ENCODE results near the gene ZNF564.
A peak's percentile ranks its signal among the peaks of the same experiment; 100 is the strongest.

The ZNF564 gene

GRCh38 chr19:12564016-12564664 lies 12.9 kb upstream of the ZNF564 start:
- Histone ChIP-seq H3K4me3 (ENCODE audit: low read length in 2 of 2) (peak overlapping the region in 1 of 2 donors; percentile 54), H3K9ac (ENCODE audit: low read length in 2 of 2) (peak overlapping the region in 1 of 2 donors; percentile 29), H3K9me3 (ENCODE audit: control insufficient read depth in 2 of 2, low read length in 2 of 2) (no peaks in the 10 kb centered on the region), H3K27me3 (ENCODE audit: control insufficient read depth in 1 of 2, insufficient read depth in 2 of 2, low read length in 2 of 2) (no peaks in the 10 kb centered on the region), H3K4me1 (ENCODE audit: control insufficient read depth, insufficient read depth, low read length) (peaks cover 4% of the 10 kb centered on the region), H3K27ac (ENCODE audit: low read length) (no peak overlapping the region), H3K36me3 (ENCODE audit: control insufficient read depth in 2 of 2, insufficient read depth in 2 of 2, low read length in 2 of 2) (no peaks in the 10 kb centered on the region)

- Histone ChIP-seq H3K9me3 (ENCODE audit: control insufficient read depth in 2 of 2, low read length in 2 of 2) (no peaks in the 10 kb centered on the region), H3K4me1 (ENCODE audit: control insufficient read depth, insufficient read depth, low read length) (peaks cover 7% of the 10 kb centered on the region), H3K36me3 (ENCODE audit: control insufficient read depth in 2 of 2, insufficient read depth in 2 of 2, low read length in 2 of 2) (no peaks in the 10 kb centered on the region), H3K27ac (ENCODE audit: low read length) (no peak overlapping the region), H3K9ac (ENCODE audit: low read length in 2 of 2) (no peak overlapping the region), H3K27me3 (ENCODE audit: control insufficient read depth in 1 of 2, insufficient read depth in 2 of 2, low read length in 2 of 2) (no peaks in the 10 kb centered on the region), H3K4me3 (ENCODE audit: low read length in 2 of 2) (no peak overlapping the region)
Measured at GRCh38 chr19:12555456-12555930, 4.2 kb upstream of the ZNF564 start.

DNA sequence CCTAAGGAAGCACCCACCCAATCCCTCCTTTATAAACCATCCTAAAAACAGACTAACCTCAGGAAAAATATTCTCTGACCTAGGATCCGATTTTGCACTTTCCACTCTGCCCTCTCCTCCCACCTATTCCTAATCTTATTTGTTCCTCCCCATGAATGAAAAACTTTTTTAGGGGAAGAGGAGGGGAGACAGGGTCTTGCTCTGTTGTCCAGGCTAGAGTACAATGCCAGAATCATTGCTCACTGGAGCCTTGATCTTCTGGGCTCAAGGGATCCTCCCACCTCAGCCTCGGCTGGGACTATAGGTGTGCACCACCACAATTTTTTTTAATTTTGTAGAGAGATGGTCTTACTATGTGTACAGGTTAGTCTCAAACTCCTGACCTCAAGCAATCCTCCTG lies 4.4 kb downstream of the ZNF564 start:
- Histone ChIP-seq H3K9ac (ENCODE audit: low read length in 2 of 2) (no peak overlapping the region), H3K4me3 (ENCODE audit: low read length in 2 of 2) (no peak overlapping the region), H3K9me3 (ENCODE audit: control insufficient read depth in 2 of 2, low read length in 2 of 2) (no peaks in the 10 kb centered on the region), H3K36me3 (ENCODE audit: control insufficient read depth in 2 of 2, insufficient read depth in 2 of 2, low read length in 2 of 2) (peaks cover 0 to 4% of the 10 kb centered on the region in 2 donors), H3K27ac (ENCODE audit: low read length) (no peak overlapping the region), H3K27me3 (ENCODE audit: control insufficient read depth in 1 of 2, insufficient read depth in 2 of 2, low read length in 2 of 2) (no peaks in the 10 kb centered on the region), H3K4me1 (ENCODE audit: control insufficient read depth, insufficient read depth, low read length) (peaks cover 16% of the 10 kb centered on the region)

DNA sequence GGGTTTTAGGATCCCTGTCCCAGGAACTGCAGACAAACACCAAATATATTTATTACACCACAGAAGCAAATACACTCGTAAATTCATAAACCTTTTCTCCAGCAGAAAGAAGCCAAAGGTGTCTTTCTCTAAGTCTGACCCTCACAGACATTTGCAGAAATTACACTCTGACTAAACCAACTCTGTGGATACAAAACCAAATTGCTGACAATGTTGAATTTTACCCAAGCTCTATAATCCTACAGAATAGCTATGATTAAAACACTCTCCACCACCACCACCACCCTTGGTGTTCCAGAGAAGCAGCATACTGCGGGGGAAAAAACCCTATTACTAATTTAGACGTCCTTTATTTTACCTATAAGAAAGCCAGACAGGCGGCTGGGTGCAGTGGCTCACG lies 5.2 kb downstream of the ZNF564 start:
- Histone ChIP-seq H3K4me3 (ENCODE audit: low read length in 2 of 2) (no peak overlapping the region), H3K9ac (ENCODE audit: low read length in 2 of 2) (no peak overlapping the region), H3K27ac (ENCODE audit: low read length) (no peak overlapping the region), H3K27me3 (ENCODE audit: control insufficient read depth in 1 of 2, insufficient read depth in 2 of 2, low read length in 2 of 2) (no peaks in the 10 kb centered on the region), H3K4me1 (ENCODE audit: control insufficient read depth, insufficient read depth, low read length) (peaks cover 16% of the 10 kb centered on the region), H3K9me3 (ENCODE audit: control insufficient read depth in 2 of 2, low read length in 2 of 2) (no peaks in the 10 kb centered on the region), H3K36me3 (ENCODE audit: control insufficient read depth in 2 of 2, insufficient read depth in 2 of 2, low read length in 2 of 2) (peaks cover 2 to 4% of the 10 kb centered on the region in 2 donors)

DNA sequence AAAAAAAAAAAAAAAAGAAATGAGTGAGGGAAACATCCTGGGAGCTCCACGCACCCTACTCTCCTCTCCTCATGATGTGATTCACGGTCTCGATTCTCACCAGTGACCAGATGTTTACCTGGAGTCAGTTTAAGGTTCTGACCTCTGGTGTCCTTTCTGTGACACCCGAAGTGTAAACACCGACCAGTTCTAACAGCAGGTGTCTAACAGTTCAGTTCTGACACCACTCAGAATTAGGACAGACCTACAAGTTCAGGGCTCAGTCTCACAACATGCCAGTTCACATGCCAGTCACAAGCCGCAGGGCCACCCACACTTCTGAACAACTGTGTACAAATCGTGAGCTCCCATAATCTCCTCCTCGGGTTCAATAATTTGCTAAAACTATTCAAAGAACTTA lies 6.0 kb downstream of the ZNF564 start:
- Histone ChIP-seq H3K9ac (ENCODE audit: low read length in 2 of 2) (no peak overlapping the region), H3K27ac (ENCODE audit: low read length) (no peak overlapping the region), H3K4me3 (ENCODE audit: low read length in 2 of 2) (no peak overlapping the region), H3K4me1 (ENCODE audit: control insufficient read depth, insufficient read depth, low read length) (peaks cover 16% of the 10 kb centered on the region), H3K36me3 (ENCODE audit: control insufficient read depth in 2 of 2, insufficient read depth in 2 of 2, low read length in 2 of 2) (peaks cover 3 to 4% of the 10 kb centered on the region in 2 donors), H3K9me3 (ENCODE audit: control insufficient read depth in 2 of 2, low read length in 2 of 2) (no peaks in the 10 kb centered on the region), H3K27me3 (ENCODE audit: control insufficient read depth in 1 of 2, insufficient read depth in 2 of 2, low read length in 2 of 2) (no peaks in the 10 kb centered on the region)

DNA sequence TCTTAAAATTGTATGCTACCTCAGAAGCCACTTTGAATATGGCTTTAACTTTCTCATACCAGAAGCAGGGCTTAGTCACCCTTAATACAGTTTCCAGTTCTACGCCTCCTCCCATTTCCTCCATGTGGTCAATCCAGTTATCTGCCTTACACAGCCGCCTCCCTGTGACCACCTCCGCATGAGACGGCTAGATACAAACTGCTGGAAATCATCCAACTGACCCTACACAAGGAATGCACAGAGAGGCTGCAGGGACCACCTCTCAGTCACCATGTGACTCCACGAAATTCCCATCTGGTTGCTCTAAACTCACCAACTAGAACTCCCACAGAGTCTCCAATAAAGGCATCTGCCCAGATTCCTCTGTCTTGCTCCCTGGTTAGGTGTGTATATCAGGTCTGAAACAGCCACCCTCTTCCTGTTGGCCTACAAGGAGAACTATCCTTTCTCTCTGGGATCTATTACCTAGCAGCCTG lies 6.8 kb downstream of the ZNF564 start:
- Histone ChIP-seq H3K4me1 (ENCODE audit: control insufficient read depth, insufficient read depth, low read length) (peaks cover 8% of the 10 kb centered on the region), H3K27ac (ENCODE audit: low read length) (no peak overlapping the region), H3K9ac (ENCODE audit: low read length in 2 of 2) (no peak overlapping the region), H3K9me3 (ENCODE audit: control insufficient read depth in 2 of 2, low read length in 2 of 2) (no peaks in the 10 kb centered on the region), H3K27me3 (ENCODE audit: control insufficient read depth in 1 of 2, insufficient read depth in 2 of 2, low read length in 2 of 2) (no peaks in the 10 kb centered on the region), H3K4me3 (ENCODE audit: low read length in 2 of 2) (no peak overlapping the region), H3K36me3 (ENCODE audit: control insufficient read depth in 2 of 2, insufficient read depth in 2 of 2, low read length in 2 of 2) (peaks cover 4 to 5% of the 10 kb centered on the region in 2 donors)

DNA sequence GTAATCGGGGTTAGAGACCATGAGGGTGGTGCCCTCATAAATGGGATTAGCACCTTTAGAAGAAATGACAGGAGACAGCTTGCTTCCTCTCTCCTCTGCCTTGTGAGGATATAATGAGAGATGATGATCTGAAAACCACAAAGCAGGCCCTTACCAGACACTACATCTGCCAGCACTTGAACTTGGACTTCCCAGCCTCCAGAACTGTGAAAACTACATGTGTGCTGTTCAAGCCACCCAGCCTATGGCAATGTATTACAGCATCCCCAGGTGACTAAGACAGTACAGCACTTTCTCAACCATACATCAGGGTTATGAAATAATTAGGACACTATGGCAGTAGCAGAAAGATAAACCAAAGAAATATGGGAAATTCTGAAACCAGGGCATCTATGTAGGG lies 7.4 kb downstream of the ZNF564 start:
- H3K9me3 ChIP-seq (ENCODE audit: control insufficient read depth in 2 of 2, low read length in 2 of 2) = no peaks in the 10 kb centered on the region
- H3K9ac ChIP-seq (ENCODE audit: low read length in 2 of 2) = no peak overlapping the region
- peaks cover 4 to 5% of the 10 kb centered on the region in 2 donors for H3K36me3 ChIP-seq (ENCODE audit: control insufficient read depth in 2 of 2, insufficient read depth in 2 of 2, low read length in 2 of 2)
- peaks cover 4% of the 10 kb centered on the region for H3K4me1 ChIP-seq (ENCODE audit: control insufficient read depth, insufficient read depth, low read length)
- no peaks in the 10 kb centered on the region for H3K27me3 ChIP-seq (ENCODE audit: control insufficient read depth in 1 of 2, insufficient read depth in 2 of 2, low read length in 2 of 2)
- H3K27ac ChIP-seq (ENCODE audit: low read length) = no peak overlapping the region
- no peak overlapping the region for H3K4me3 ChIP-seq (ENCODE audit: low read length in 2 of 2)

- Histone ChIP-seq H3K4me1 (ENCODE audit: control insufficient read depth, insufficient read depth, low read length) (no peaks in the 10 kb centered on the region), H3K36me3 (ENCODE audit: control insufficient read depth in 2 of 2, insufficient read depth in 2 of 2, low read length in 2 of 2) (peaks cover 44 to 53% of the 10 kb centered on the region in 2 donors), H3K9ac (ENCODE audit: low read length in 2 of 2) (no peak overlapping the region), H3K27me3 (ENCODE audit: control insufficient read depth in 1 of 2, insufficient read depth in 2 of 2, low read length in 2 of 2) (no peaks in the 10 kb centered on the region), H3K27ac (ENCODE audit: low read length) (no peak overlapping the region), H3K9me3 (ENCODE audit: control insufficient read depth in 2 of 2, low read length in 2 of 2) (peaks cover 41 to 71% of the 10 kb centered on the region in 2 donors), H3K4me3 (ENCODE audit: low read length in 2 of 2) (peak overlapping the region in 1 of 2 donors; percentile 40)
Measured at GRCh38 chr19:12527034-12527836, 24.0 kb downstream of the ZNF564 start.

DNA sequence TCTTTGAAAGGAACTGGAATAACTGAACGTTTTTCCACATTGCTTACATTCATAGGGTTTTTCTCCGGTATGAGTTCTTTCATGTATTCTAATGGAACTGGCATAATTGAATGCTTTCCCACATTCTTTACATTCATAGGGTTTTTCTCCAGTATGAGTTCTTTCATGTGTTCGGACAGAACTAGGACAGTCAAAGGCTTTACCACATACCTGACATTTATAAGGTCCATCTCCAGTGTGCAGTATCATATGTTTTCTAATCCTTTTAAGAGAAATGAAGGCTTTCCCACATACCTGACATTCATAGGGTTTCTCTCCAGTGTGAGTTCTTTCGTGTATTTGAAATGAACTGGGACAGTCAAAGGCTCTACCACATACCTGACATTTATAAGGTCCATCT lies 24.7 kb downstream of the ZNF564 start:
- H3K9ac ChIP-seq (ENCODE audit: low read length in 2 of 2) = no peak overlapping the region
- no peaks in the 10 kb centered on the region for H3K4me1 ChIP-seq (ENCODE audit: control insufficient read depth, insufficient read depth, low read length)
- no peak overlapping the region for H3K27ac ChIP-seq (ENCODE audit: low read length)
- H3K27me3 ChIP-seq (ENCODE audit: control insufficient read depth in 1 of 2, insufficient read depth in 2 of 2, low read length in 2 of 2) = no peaks in the 10 kb centered on the region
- H3K9me3 ChIP-seq (ENCODE audit: control insufficient read depth in 2 of 2, low read length in 2 of 2) = peaks cover 43 to 74% of the 10 kb centered on the region in 2 donors
- peak overlapping the region in 1 of 2 donors; percentile 40 for H3K4me3 ChIP-seq (ENCODE audit: low read length in 2 of 2)
- peaks cover 44 to 51% of the 10 kb centered on the region in 2 donors for H3K36me3 ChIP-seq (ENCODE audit: control insufficient read depth in 2 of 2, insufficient read depth in 2 of 2, low read length in 2 of 2)

- Histone ChIP-seq H3K4me1 (ENCODE audit: control insufficient read depth, insufficient read depth, low read length) (no peaks in the 10 kb centered on the region), H3K36me3 (ENCODE audit: control insufficient read depth in 2 of 2, insufficient read depth in 2 of 2, low read length in 2 of 2) (peaks cover 20 to 24% of the 10 kb centered on the region in 2 donors), H3K27ac (ENCODE audit: low read length) (no peak overlapping the region), H3K4me3 (ENCODE audit: low read length in 2 of 2) (no peak overlapping the region), H3K27me3 (ENCODE audit: control insufficient read depth in 1 of 2, insufficient read depth in 2 of 2, low read length in 2 of 2) (no peaks in the 10 kb centered on the region), H3K9ac (ENCODE audit: low read length in 2 of 2) (no peak overlapping the region), H3K9me3 (ENCODE audit: control insufficient read depth in 2 of 2, low read length in 2 of 2) (peaks cover 24 to 47% of the 10 kb centered on the region in 2 donors)
Measured at GRCh38 chr19:12521996-12522395, 29.3 kb downstream of the ZNF564 start.
